H54 (cell line): ENCODE results near the gene CRACR2A.

ENCODE experiments used
- DNase-seq: peaks from one replicate; pipeline ENCODE4 v3.0.0; 2011; ENCODE audit warnings: low spot score, mixed read lengths; ENCODE audit not compliant: insufficient read length
- FAIRE-seq: peaks from 3 replicates; lab custom pipeline; 2011; peaks lifted over from hg19 to GRCh38; lab: Jason Lieb, UNC
- POLR2A ChIP-seq: IDR thresholded peaks from 2 replicates; pipeline ENCODE4 v1.6.1; 2011; ENCODE audit warnings: low read depth, mild to moderate bottlenecking, low read length

CRACR2A gene

DNA sequence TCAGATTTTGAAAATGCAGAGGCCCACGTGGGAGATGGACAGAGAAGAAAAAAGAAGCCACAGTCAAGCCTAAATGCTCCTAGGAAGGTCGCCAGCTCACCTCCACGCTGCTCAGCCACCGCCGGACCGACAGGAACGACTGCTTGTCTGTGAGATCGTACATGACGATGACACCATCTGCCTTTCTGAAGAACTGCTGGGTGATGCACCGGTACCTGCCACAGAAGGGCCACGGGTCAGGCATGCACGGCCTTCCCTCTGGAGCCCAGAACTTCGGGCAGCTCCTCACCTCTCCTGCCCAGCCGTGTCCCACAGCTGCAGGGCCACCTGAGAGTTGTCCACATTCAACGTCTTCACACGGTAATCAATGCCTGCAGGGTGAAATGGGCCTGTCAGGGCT lies 125.6 kb downstream of the CRACR2A start:
- FAIRE-seq: no peak
- DNase-seq: no peak

DNA sequence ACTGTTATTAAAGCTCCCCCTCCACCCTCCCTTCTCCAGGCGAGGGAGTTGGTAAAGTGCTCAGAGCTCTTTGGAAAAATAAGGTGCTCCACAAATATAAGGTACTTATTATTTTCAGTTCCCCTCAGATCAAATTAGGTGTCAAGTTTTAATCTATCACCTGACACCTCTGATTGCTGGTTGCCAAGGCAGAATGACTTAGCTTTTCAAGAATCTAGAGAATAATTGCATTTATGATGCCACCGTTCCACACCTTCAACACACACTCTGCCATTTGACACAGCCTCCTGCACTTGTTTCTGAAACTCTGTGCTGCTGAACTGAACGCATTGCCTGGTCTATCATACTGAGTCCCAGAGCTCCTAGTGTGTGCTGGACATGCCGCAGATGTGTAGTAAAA lies 128.6 kb downstream of the CRACR2A start:
- FAIRE-seq: no peak
- TF ChIP-seq POLR2A: no peak
- no peak for DNase-seq

More for the DNA sequence above, 125.6 kb downstream of the CRACR2A start:
- no peak for TF ChIP-seq POLR2A

DNA sequence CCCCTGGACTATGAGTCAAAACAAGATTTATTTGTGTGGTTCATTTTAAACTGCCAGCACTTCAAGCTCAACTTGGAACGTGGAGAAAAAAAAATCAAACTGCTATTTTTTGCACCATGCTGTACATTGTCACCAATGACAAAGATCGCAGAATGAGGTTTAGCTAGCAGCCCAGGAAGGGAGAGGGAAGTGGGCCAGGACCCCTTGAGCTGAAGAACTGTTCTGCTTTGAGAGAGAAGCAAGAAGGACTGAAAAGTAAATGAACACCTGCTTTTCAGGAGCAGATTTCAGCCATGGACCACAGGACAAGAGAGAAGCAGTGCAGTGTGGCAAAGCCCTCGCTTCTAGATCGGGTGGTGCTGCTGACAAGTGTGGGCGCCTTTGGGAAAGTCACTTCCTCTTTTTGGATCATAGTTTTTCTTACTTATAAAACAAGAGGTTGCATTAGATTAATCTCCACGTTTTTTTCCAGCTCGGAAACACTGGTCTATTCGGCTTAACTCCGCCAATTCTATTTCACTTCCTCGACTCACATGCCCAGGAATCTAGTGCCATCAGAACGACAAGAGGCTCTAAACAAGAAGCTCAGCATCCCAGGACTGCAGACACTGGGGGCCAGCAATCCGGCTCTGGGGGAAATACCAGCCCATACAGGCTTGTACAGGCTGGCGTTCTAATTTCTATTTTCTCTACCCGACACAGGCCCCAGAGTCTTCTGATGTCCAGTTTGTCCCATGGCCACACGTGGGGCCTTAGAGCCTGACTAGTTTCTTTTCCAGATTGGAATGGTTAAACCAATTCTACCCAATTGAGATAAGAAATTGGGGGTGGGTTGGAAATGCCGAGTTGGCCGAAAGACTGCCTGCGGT lies 129.9 kb downstream of the CRACR2A start:
- TF ChIP-seq POLR2A: no peak
- no peak for FAIRE-seq
- no peak for DNase-seq

DNA sequence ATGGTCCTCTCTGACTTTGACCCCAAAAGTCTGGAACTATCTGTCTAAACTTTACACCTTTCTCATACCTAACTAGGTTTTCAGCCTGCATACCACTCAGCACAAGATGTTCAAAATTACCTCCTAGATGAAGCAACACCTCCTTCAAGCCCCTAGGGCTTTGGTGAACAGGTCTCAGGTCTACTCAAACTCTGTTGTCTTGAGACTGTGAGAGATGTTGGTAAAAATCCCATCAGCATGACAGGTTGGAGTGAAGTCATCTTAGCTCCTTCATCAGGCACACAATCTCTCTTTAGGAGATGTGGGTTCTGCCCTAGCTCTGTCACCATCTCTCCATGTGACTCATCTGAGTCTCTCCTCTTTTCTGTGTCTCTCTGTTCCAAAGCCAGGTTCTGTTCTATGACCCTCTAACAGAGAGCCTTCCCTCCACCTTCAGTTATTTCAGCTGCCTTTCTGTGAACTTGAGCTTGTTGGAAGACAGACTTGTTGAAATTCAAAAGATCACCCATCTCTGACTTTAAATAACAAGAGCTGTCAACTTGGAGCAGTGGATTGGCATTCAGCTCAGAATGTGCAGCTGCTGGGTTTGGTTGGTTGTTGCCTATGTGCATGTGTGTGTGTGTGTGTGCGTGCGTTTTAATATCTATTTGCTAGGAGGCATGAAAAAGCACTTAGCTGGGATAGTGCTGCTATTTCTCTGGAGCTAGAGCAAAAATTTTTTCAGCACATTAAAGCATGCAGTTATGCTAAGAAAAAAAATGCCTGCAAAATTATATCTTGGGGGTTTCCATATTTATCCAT lies 130.7 kb downstream of the CRACR2A start:
- no peak for TF ChIP-seq POLR2A
- FAIRE-seq: no peak
- DNase-seq: no peak

DNA sequence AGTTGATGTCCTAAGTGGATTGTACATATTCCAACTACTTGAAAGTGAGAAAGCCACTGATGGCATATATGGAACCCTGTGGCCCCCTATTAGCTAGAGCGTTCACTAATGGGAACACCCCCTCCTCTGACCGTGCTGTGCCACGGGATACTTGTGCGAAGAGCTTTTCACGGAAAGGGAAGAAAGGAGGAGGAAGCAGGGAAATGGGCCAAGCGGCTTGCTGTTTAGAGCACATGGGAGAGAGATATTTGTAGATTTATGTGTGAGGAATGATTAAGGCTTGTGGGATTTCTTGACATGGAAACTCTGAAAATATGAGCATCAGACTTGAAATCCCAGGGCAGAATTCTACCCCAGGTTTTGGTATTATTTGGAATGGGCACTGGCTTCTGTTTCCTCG lies 132.1 kb downstream of the CRACR2A start:
- TF ChIP-seq POLR2A: no peak
- FAIRE-seq (no peak), DNase-seq (no peak)

DNA sequence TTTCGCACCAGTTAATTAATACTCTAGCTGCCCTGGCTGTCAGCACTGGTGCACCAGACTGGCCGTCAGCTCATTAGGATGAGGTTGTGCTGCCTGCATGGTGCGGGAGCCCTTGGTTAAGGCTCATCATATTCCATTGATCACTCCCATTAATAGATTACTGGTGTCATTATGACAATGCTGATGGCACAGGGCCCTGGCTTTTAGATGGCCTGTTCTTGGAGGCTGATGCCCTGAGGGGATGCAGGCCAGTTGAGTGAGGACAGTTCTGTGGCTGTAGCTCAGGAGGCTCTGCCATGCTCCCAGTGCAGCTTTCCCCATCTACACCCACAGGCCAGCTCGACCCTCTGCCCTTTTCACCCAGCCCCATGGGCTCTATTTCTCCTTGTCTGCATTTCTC lies 135.3 kb downstream of the CRACR2A start:
- FAIRE-seq: no peak
- no peak for DNase-seq
- no peak for TF ChIP-seq POLR2A

DNA sequence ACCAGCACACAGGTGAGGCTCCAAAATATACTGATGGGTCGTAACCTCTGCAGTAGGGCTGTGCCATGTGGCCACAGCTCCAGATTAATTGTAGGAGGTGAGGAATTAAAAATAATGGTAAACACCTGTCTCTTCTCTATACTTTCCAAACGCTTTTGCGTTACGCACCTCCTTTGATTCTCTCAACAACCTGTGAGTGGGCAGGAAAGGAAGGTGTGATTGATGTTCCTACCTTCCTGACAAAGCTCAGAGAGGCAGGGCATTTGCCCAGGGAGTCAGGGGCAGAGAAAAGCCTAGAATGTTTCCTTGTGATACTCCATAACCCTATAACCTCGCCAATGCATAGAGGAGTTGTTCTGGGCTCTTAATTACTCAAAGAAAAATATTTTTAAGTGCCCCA lies 137.0 kb downstream of the CRACR2A start:
- no peak for TF ChIP-seq POLR2A

DNA sequence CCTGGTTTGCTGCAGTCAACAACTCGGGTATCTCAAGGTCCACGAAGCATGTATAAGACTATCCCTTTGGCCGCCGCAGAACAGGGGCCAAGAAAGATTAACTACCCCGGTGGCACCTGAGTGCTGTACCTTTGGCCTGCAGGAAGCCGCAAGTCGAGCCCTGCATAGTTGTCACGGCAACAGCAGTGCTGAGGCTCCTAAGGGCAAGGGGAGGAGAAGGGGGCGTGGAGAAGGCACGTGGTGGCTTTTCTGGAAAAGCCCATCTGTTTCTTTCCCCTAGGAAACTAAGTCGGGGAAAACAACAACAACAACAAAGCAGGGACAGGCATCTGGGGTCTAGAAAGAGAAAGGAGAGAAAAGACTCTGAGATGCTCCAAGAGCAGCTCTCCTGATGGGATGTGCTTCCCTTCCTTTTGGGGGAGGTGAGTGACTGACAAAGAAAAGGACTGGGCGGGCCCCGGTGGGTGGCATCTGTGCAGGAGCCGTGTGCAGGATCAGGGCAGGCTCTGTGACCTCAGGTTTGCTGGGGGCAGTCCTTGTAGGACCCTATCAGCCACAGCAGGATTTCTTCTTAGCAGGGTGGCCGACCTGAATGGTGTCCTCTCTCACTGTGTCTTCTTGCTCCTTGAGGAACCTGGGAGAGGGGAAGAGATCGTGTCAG lies 138.0 kb downstream of the CRACR2A start:
- FAIRE-seq: no peak
- no peak for DNase-seq
- TF ChIP-seq POLR2A: no peak

More for the DNA sequence above, 137.0 kb downstream of the CRACR2A start:
- DNase-seq (no peak), FAIRE-seq (no peak)

DNA sequence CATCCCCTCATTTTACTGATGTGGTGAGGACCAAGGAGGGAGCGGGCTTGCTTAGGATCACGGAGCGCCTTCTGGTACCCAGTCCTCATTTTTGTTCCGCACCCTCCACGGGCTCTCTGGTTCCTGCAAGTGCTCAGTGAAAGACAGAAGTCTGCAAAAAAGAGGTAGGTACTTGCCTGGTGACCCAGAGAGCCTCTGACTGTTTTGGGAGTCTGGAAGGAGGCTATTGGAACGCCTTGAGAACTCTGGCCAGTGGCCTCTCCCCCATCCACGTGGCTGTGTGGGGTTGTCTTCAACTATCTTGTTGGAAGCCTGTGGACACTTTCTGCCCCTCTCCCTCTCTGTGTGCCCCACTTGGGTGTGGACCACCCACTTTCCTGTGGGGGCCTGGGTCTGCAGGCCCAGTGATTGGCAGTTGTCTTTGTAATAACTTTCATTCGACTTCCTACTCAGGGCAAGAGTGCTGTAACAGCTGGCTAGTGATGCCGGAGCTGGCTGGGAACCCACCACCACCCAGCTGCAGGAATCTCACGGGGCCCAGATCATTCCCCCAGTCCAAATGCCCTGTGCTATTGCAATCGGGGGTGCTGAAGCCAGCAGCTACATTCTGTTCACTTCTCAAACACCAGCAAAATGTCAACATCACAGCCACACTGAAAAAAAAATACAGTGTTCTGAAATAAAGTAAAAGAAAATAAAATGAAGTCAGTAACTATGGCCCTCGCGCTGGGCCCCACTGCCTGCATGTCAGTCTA lies 139.1 kb downstream of the CRACR2A start:
- no peak for TF ChIP-seq POLR2A
- FAIRE-seq (no peak), DNase-seq (no peak)

DNA sequence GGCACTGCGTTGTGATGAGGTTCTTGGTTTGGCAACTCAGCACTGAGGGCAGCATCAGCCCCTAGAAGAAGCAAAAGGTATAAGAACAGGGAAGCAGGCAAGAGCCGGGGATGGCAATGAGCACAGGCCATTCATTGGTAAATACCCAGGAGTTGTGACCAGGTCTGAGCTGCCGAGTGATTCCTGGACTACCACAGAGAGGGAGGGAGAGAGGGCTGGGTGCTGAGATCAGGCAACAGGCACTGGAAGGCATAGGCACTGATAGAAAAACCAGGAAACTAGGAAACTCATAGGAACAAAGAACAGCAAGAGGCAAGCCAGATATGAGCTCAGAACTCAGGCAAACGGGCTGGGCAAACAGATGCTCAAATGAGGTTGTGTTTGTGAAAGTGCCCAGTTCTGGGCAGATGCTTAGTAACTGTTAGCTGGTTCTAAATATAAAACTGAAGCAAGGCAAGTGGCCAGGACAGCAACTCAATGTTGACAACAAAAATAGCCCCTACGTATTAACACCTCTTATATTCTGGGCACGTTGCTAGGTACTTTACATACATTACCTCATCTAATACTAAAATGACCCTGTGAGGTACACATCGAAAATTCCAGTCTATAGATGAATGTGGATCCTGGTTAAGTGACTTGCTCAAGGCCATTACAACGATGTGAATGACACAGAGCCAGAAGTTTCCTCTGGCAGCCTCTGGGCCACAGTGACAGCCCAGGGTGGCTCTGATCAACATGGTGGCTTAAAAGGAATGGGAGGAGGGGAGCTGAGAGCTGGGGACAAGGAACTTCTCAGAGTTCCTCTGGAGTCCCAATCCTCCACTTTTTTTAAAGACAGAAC lies 140.8 kb downstream of the CRACR2A start:
- TF ChIP-seq POLR2A: no peak
- FAIRE-seq (no peak), DNase-seq (no peak)

DNA sequence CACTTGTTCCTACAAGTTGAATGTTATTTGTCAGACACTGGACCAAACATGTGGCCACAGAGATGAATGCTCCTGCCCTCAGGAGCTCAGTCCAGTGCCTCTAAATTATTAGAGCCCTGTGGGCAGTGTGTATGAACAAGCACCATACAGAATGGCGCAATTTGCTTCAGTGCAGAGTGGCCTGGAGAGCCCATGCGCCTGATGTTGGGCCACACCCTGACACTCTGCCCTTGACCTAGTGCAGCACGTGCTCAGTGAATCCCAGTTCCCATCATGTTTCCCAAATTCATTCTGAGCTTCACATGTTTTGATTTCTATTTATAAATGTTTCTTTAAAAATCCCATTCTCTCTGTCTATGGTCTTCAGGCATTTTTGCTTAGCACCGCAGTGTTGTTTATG lies 145.1 kb downstream of the CRACR2A start:
- TF ChIP-seq POLR2A: no peak
- FAIRE-seq (no peak), DNase-seq (no peak)

DNA sequence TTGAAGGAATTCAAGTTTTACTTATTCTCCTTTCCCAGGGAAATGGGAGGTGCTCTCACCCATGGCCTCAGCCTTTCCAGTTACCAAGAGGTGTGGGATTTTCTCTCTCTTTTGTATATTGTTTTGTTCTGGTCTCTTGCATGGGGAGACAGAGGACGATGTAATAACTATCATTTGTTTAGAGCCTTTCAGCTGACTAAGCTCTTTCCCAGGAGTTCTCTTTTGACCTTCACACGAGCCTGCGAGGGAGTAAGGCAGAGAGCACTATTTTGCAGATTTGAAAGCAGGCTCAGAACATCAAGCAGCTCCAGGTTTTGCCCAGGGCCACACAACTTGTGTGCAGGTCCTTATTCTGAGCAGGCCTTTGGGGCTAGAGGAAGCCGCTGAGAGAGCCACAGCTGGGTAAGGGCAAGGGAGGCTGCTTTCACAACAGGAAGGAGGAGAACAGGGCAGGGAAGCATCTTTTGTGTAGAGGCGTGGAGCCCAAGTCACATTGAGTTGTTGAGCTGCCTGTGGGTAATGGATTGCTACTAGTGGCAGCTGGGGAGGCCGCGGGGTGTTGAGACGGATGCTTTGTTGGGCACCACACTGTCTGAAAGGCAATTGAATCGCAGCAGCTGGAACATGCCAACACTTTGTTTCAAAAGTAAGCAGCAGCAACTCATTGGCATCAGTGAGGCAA lies 145.7 kb downstream of the CRACR2A start:
- no peak for TF ChIP-seq POLR2A
- FAIRE-seq: no peak
- DNase-seq: no peak
